Natural killer cell (primary cell): ENCODE data around the gene UCMA. TPM values are rescaled to one million over a fixed set of nuclear protein-coding genes. Genes with fewer than 3 reads are reported as not detected.

Experiments
- ATAC-seq, 3 donors: fragments of 150-1000 bp in 2 of 3; fragments of 200-7000 bp in 1 of 3; cut with Tn5 transposase; 1 replicate in 1 of 3; 2 replicates in 2 of 3; pipeline ENCODE4 v1.10.0; 2021; ENCODE audit warnings: mild to moderate bottlenecking in 2 of 3, moderate library complexity in 2 of 3
- DNase-seq, 2 donors: peaks; one replicate each; pipeline versions ENCODE4 v3.0.0 to v3.0.0-alpha.2; 2013 to 2021; ENCODE audit warnings: mixed read lengths in 1 of 2
- H3K27ac ChIP-seq: one replicate; pipeline ENCODE4 v1.5.1; 2013; ENCODE audit warnings: mild to moderate bottlenecking, low read length
- H3K27me3 ChIP-seq: one replicate; pipeline ENCODE4 v1.6.1; 2013; ENCODE audit warnings: low read length; ENCODE audit not compliant: control insufficient read depth, insufficient read depth
- H3K36me3 ChIP-seq: one replicate; pipeline ENCODE4 v1.6.1; 2013; ENCODE audit warnings: low read length; ENCODE audit not compliant: control insufficient read depth, insufficient read depth
- H3K4me1 ChIP-seq: one replicate; pipeline ENCODE4 v1.6.1; 2013; ENCODE audit warnings: low read length; ENCODE audit not compliant: control insufficient read depth, insufficient read depth
- H3K4me3 ChIP-seq: one replicate; pipeline ENCODE4 v1.5.1; 2013; ENCODE audit warnings: low read length
- H3K9me3 ChIP-seq: one replicate; pipeline ENCODE4 v1.6.1; 2013; ENCODE audit warnings: low read length; ENCODE audit not compliant: control insufficient read depth, insufficient read depth
- H3K27ac Mint-ChIP-seq, 2 donors: one replicate each; pipeline ENCODE4 v1.8.0; 2022; ENCODE audit warnings: mild to moderate bottlenecking in 2 of 2, mixed read lengths in 2 of 2, moderate library complexity in 1 of 2
- H3K27me3 Mint-ChIP-seq, 2 donors: one replicate each; pipeline ENCODE4 v1.8.0; 2022; ENCODE audit warnings: low read depth in 2 of 2, mixed read lengths in 2 of 2
- H3K36me3 Mint-ChIP-seq: one replicate; pipeline ENCODE4 v1.8.0; 2022; ENCODE audit warnings: mixed read lengths
- H3K4me1 Mint-ChIP-seq, 2 donors: one replicate each; pipeline ENCODE4 v1.8.0; 2022; ENCODE audit warnings: mixed read lengths in 2 of 2
- H3K4me3 Mint-ChIP-seq: one replicate; pipeline ENCODE4 v1.8.0; 2022; ENCODE audit warnings: mild to moderate bottlenecking, moderate library complexity, mixed read lengths
- H3K9me3 Mint-ChIP-seq, 2 donors: one replicate each; pipeline ENCODE4 v1.8.0; 2022; ENCODE audit warnings: mixed read lengths in 2 of 2
- CTCF ChIP-seq: fragments of 200-600 bp; IDR thresholded peaks from one replicate; pipeline ENCODE4 v1.8.0; 2022; ENCODE audit warnings: antibody characterized with exemption
- WGBS: methylation state at CpG from one replicate; pipeline ENCODE4 v1.1.7; 2013; ENCODE audit warnings: missing lambda C conversion rate; ENCODE audit not compliant: insufficient coverage; 5-methylcytosine and 5-hydroxymethylcytosine counted together
- intact Hi-C: fragments of 100-400 bp; cut with micrococcal nuclease; formaldehyde crosslinking; loops from one replicate; pipeline ENCODE4 v1.14.2; 2022
- total RNA-seq, 4 donors: library from RNA; stranded (reverse); fragments of 120-200 nt in 1 of 4; gene quantifications; one replicate each; pipeline versions ENCODE4 v1.2.3 to v1.2.4, GENCODE V29; 2013 to 2022

UCMA gene
- total RNA-seq, 3 donors from 2014 or later (not counting 1 experiment from before 2014, with no cell fraction given): not detected

- Histone ChIP-seq H3K36me3 (no peaks in the 10 kb centered on the region), H3K4me1 (no peaks in the 10 kb centered on the region), H3K4me3 (no peak overlapping the region), H3K9me3 (no peaks in the 10 kb centered on the region), H3K27me3 (no peaks in the 10 kb centered on the region), H3K27ac (no peak overlapping the region)
- no peak for TF ChIP-seq CTCF
- WGBS: 89% methylated on average over 12 of the region's 12 CpGs
- intact Hi-C loops: no loop called here
- Mint-ChIP-seq H3K27ac (no peak overlapping the region), H3K4me3 (no peak overlapping the region), H3K4me1 (peaks cover 0 to 5% of the 10 kb centered on the region in 2 donors), H3K9me3 (no peaks in the 10 kb centered on the region), H3K36me3 (no peaks in the 10 kb centered on the region), H3K27me3 (no peaks in the 10 kb centered on the region)
- ATAC-seq (no peak), DNase-seq (no peak)
Observed at GRCh38 chr10:13272164-13272571, 38.0 kb upstream of the UCMA start.

- no peak overlapping the region for H3K27ac ChIP-seq
- WGBS: 63% methylated on average over 9 of the region's 14 CpGs
- H3K4me1 Mint-ChIP-seq: peaks cover 0 to 5% of the 10 kb centered on the region in 2 donors
- ATAC-seq (peak; percentile 51 to 75 (median 68)), DNase-seq (peak; percentile 20 to 73)
- H3K4me3 ChIP-seq: no peak overlapping the region
- H3K4me3 Mint-ChIP-seq: no peak overlapping the region
- H3K9me3 ChIP-seq: no peaks in the 10 kb centered on the region
- H3K27me3 ChIP-seq: no peaks in the 10 kb centered on the region
- no peaks in the 10 kb centered on the region for H3K36me3 Mint-ChIP-seq
- H3K27ac Mint-ChIP-seq: peak overlapping the region in 1 of 2 donors; percentile 29
- H3K27me3 Mint-ChIP-seq: no peaks in the 10 kb centered on the region
- H3K9me3 Mint-ChIP-seq: no peaks in the 10 kb centered on the region
- H3K4me1 ChIP-seq: no peaks in the 10 kb centered on the region
- no peak for TF ChIP-seq CTCF
- H3K36me3 ChIP-seq: no peaks in the 10 kb centered on the region
- intact Hi-C loops: loop anchor here (1.0 kb wide), 1 partner anchor 31 kb away; no protein-coding TSS in a partner anchor
Observed at GRCh38 chr10:13271552-13272163, 37.5 kb upstream of the UCMA start.

GRCh38 chr10:13270877-13271551, 36.8 kb upstream of the UCMA start:
- no peak overlapping the region for H3K4me3 ChIP-seq

More at GRCh38 chr10:13270877-13271551, 36.8 kb upstream of the UCMA start:
- Histone ChIP-seq H3K27me3 (no peaks in the 10 kb centered on the region), H3K36me3 (no peaks in the 10 kb centered on the region), H3K9me3 (no peaks in the 10 kb centered on the region), H3K27ac (no peak overlapping the region), H3K4me1 (no peaks in the 10 kb centered on the region)
- Mint-ChIP-seq H3K27me3 (peaks cover 0 to 2% of the 10 kb centered on the region in 2 donors), H3K36me3 (no peaks in the 10 kb centered on the region), H3K27ac (peak overlapping the region in 1 of 2 donors; percentile 29), H3K4me3 (no peak overlapping the region), H3K4me1 (peaks cover 0 to 5% of the 10 kb centered on the region in 2 donors), H3K9me3 (no peaks in the 10 kb centered on the region)
- no peak for TF ChIP-seq CTCF
- peak in 1 of 3 donors; percentile 12 for ATAC-seq
- 94% methylated on average over 9 of the region's 9 CpGs for WGBS
- intact Hi-C loops: loop anchor here (1.0 kb wide), 1 partner anchor 31 kb away; no protein-coding TSS in a partner anchor
- DNase-seq: no peak
